Measurements from ENCODE around the gene CNTN1.

The CNTN1 gene

GRCh38 chr12:41039461-41039860 lies 347.2 kb downstream of the CNTN1 start:
- Histone ChIP-seq H3K4me3 (ENCODE audit: low read length in 2 of 2) (no peak overlapping the region), H3K4me1 (ENCODE audit: control insufficient read depth in 2 of 2, insufficient read depth in 2 of 2, low read length in 2 of 2) (no peaks in the 10 kb centered on the region), H3K9me3 (ENCODE audit: control insufficient read depth in 2 of 2, low read length in 2 of 2) (no peaks in the 10 kb centered on the region), H3K9ac (ENCODE audit: low read depth in 1 of 2, low read length in 2 of 2) (no peak overlapping the region), H3K36me3 (ENCODE audit: control insufficient read depth in 2 of 2, insufficient read depth in 2 of 2, low read length in 2 of 2) (no peaks in the 10 kb centered on the region), H3K27me3 (ENCODE audit: control insufficient read depth in 2 of 2, insufficient read depth in 2 of 2, low read length in 2 of 2) (no peaks in the 10 kb centered on the region), H3K27ac (ENCODE audit: low read depth in 2 of 2, low read length in 2 of 2) (no peak overlapping the region)

DNA sequence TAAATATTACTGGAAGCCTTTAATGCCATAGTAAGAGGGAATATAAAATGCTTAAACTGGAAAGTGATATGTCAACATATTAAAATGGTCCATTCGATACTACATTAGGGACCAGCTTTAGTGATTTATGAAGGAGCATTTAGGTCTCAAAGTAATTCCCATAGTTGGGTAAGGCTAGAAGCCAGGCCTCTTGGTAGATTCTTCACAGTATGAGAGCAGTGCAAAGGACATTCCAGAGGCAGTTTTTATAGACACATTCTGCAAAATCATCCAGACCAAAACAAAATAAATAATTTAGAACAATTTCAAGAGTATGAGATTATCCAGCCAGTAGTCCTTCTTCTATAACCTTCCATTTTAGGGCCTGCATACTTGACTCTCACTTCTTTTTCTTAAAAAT lies 353.3 kb downstream of the CNTN1 start:
- Histone ChIP-seq H3K9me3 (ENCODE audit: control insufficient read depth in 2 of 2, low read length in 2 of 2) (no peaks in the 10 kb centered on the region), H3K4me1 (ENCODE audit: control insufficient read depth in 2 of 2, insufficient read depth in 2 of 2, low read length in 2 of 2) (no peaks in the 10 kb centered on the region), H3K27ac (ENCODE audit: low read depth in 2 of 2, low read length in 2 of 2) (no peak overlapping the region), H3K9ac (ENCODE audit: low read depth in 1 of 2, low read length in 2 of 2) (no peak overlapping the region), H3K36me3 (ENCODE audit: control insufficient read depth in 2 of 2, insufficient read depth in 2 of 2, low read length in 2 of 2) (no peaks in the 10 kb centered on the region), H3K27me3 (ENCODE audit: control insufficient read depth in 2 of 2, insufficient read depth in 2 of 2, low read length in 2 of 2) (no peaks in the 10 kb centered on the region), H3K4me3 (ENCODE audit: low read length in 2 of 2) (no peak overlapping the region)

GRCh38 chr12:41049033-41049432 lies 356.8 kb downstream of the CNTN1 start:
- no peaks in the 10 kb centered on the region for H3K9me3 ChIP-seq (ENCODE audit: control insufficient read depth in 2 of 2, low read length in 2 of 2)
- H3K4me3 ChIP-seq (ENCODE audit: low read length in 2 of 2) = no peak overlapping the region
- no peaks in the 10 kb centered on the region for H3K4me1 ChIP-seq (ENCODE audit: control insufficient read depth in 2 of 2, insufficient read depth in 2 of 2, low read length in 2 of 2)
- no peak overlapping the region for H3K9ac ChIP-seq (ENCODE audit: low read depth in 1 of 2, low read length in 2 of 2)
- H3K36me3 ChIP-seq (ENCODE audit: control insufficient read depth in 2 of 2, insufficient read depth in 2 of 2, low read length in 2 of 2) = no peaks in the 10 kb centered on the region
- no peak overlapping the region for H3K27ac ChIP-seq (ENCODE audit: low read depth in 2 of 2, low read length in 2 of 2)
- no peaks in the 10 kb centered on the region for H3K27me3 ChIP-seq (ENCODE audit: control insufficient read depth in 2 of 2, insufficient read depth in 2 of 2, low read length in 2 of 2)

GRCh38 chr12:41051954-41052353 lies 359.7 kb downstream of the CNTN1 start:
- Histone ChIP-seq H3K4me3 (ENCODE audit: low read length in 2 of 2) (no peak overlapping the region), H3K9ac (ENCODE audit: low read depth in 1 of 2, low read length in 2 of 2) (no peak overlapping the region), H3K27ac (ENCODE audit: low read depth in 2 of 2, low read length in 2 of 2) (no peak overlapping the region), H3K27me3 (ENCODE audit: control insufficient read depth in 2 of 2, insufficient read depth in 2 of 2, low read length in 2 of 2) (no peaks in the 10 kb centered on the region), H3K4me1 (ENCODE audit: control insufficient read depth in 2 of 2, insufficient read depth in 2 of 2, low read length in 2 of 2) (no peaks in the 10 kb centered on the region), H3K36me3 (ENCODE audit: control insufficient read depth in 2 of 2, insufficient read depth in 2 of 2, low read length in 2 of 2) (no peaks in the 10 kb centered on the region), H3K9me3 (ENCODE audit: control insufficient read depth in 2 of 2, low read length in 2 of 2) (no peaks in the 10 kb centered on the region)

GRCh38 chr12:41052441-41052840 lies 360.2 kb downstream of the CNTN1 start:
- Histone ChIP-seq H3K36me3 (ENCODE audit: control insufficient read depth in 2 of 2, insufficient read depth in 2 of 2, low read length in 2 of 2) (no peaks in the 10 kb centered on the region), H3K4me3 (ENCODE audit: low read length in 2 of 2) (no peak overlapping the region), H3K27me3 (ENCODE audit: control insufficient read depth in 2 of 2, insufficient read depth in 2 of 2, low read length in 2 of 2) (no peaks in the 10 kb centered on the region), H3K27ac (ENCODE audit: low read depth in 2 of 2, low read length in 2 of 2) (no peak overlapping the region), H3K9ac (ENCODE audit: low read depth in 1 of 2, low read length in 2 of 2) (no peak overlapping the region), H3K9me3 (ENCODE audit: control insufficient read depth in 2 of 2, low read length in 2 of 2) (no peaks in the 10 kb centered on the region), H3K4me1 (ENCODE audit: control insufficient read depth in 2 of 2, insufficient read depth in 2 of 2, low read length in 2 of 2) (no peaks in the 10 kb centered on the region)

- Histone ChIP-seq H3K4me1 (ENCODE audit: control insufficient read depth in 2 of 2, insufficient read depth in 2 of 2, low read length in 2 of 2) (no peaks in the 10 kb centered on the region), H3K9me3 (ENCODE audit: control insufficient read depth in 2 of 2, low read length in 2 of 2) (no peaks in the 10 kb centered on the region)
These were observed 360.8 kb downstream of the CNTN1 start for GRCh38 chr12:41053046-41053445.

GRCh38 chr12:41055875-41056577 lies 363.8 kb downstream of the CNTN1 start:
- H3K4me3 ChIP-seq (ENCODE audit: low read length in 2 of 2) = no peak overlapping the region
- no peaks in the 10 kb centered on the region for H3K27me3 ChIP-seq (ENCODE audit: control insufficient read depth in 2 of 2, insufficient read depth in 2 of 2, low read length in 2 of 2)
- H3K4me1 ChIP-seq (ENCODE audit: control insufficient read depth in 2 of 2, insufficient read depth in 2 of 2, low read length in 2 of 2) = no peaks in the 10 kb centered on the region
- no peak overlapping the region for H3K27ac ChIP-seq (ENCODE audit: low read depth in 2 of 2, low read length in 2 of 2)
- H3K36me3 ChIP-seq (ENCODE audit: control insufficient read depth in 2 of 2, insufficient read depth in 2 of 2, low read length in 2 of 2) = no peaks in the 10 kb centered on the region
- H3K9ac ChIP-seq (ENCODE audit: low read depth in 1 of 2, low read length in 2 of 2) = no peak overlapping the region
- H3K9me3 ChIP-seq (ENCODE audit: control insufficient read depth in 2 of 2, low read length in 2 of 2) = no peaks in the 10 kb centered on the region

More at GRCh38 chr12:41053046-41053445, 360.8 kb downstream of the CNTN1 start:
- no peak overlapping the region for H3K4me3 ChIP-seq (ENCODE audit: low read length in 2 of 2)
- H3K36me3 ChIP-seq (ENCODE audit: control insufficient read depth in 2 of 2, insufficient read depth in 2 of 2, low read length in 2 of 2) = no peaks in the 10 kb centered on the region
- no peak overlapping the region for H3K27ac ChIP-seq (ENCODE audit: low read depth in 2 of 2, low read length in 2 of 2)
- H3K9ac ChIP-seq (ENCODE audit: low read depth in 1 of 2, low read length in 2 of 2) = no peak overlapping the region
- H3K27me3 ChIP-seq (ENCODE audit: control insufficient read depth in 2 of 2, insufficient read depth in 2 of 2, low read length in 2 of 2) = no peaks in the 10 kb centered on the region

- Histone ChIP-seq H3K4me3 (ENCODE audit: low read length in 2 of 2) (no peak overlapping the region), H3K9me3 (ENCODE audit: control insufficient read depth in 2 of 2, low read length in 2 of 2) (no peaks in the 10 kb centered on the region), H3K27ac (ENCODE audit: low read depth in 2 of 2, low read length in 2 of 2) (no peak overlapping the region), H3K4me1 (ENCODE audit: control insufficient read depth in 2 of 2, insufficient read depth in 2 of 2, low read length in 2 of 2) (no peaks in the 10 kb centered on the region), H3K9ac (ENCODE audit: low read depth in 1 of 2, low read length in 2 of 2) (no peak overlapping the region), H3K27me3 (ENCODE audit: control insufficient read depth in 2 of 2, insufficient read depth in 2 of 2, low read length in 2 of 2) (no peaks in the 10 kb centered on the region), H3K36me3 (ENCODE audit: control insufficient read depth in 2 of 2, insufficient read depth in 2 of 2, low read length in 2 of 2) (no peaks in the 10 kb centered on the region)
These were observed 366.0 kb downstream of the CNTN1 start for GRCh38 chr12:41058266-41058665.

DNA sequence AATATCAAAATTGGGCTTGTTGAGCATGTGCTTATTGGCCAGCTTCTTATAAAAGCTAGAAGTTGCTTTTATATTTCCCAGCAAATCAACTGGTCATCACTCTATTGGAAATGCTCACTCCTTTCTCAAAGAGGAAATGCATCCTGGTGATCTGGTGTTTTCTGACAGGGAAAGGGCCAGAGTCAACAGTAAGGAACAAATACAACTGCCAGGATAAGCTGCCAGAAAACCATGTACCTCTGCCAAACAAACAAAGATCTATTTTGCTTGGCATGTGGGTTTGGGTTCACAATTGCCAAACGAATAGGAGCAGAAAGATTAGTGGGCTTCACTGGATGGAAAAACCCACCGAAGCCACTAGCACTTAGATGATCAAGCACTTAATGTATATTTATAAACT lies 369.0 kb downstream of the CNTN1 start:
- H3K27me3 ChIP-seq (ENCODE audit: control insufficient read depth in 2 of 2, insufficient read depth in 2 of 2, low read length in 2 of 2) = no peaks in the 10 kb centered on the region
- H3K9ac ChIP-seq (ENCODE audit: low read depth in 1 of 2, low read length in 2 of 2) = no peak overlapping the region
- no peaks in the 10 kb centered on the region for H3K9me3 ChIP-seq (ENCODE audit: control insufficient read depth in 2 of 2, low read length in 2 of 2)
- H3K36me3 ChIP-seq (ENCODE audit: control insufficient read depth in 2 of 2, insufficient read depth in 2 of 2, low read length in 2 of 2) = no peaks in the 10 kb centered on the region
- H3K27ac ChIP-seq (ENCODE audit: low read depth in 2 of 2, low read length in 2 of 2) = no peak overlapping the region
- H3K4me3 ChIP-seq (ENCODE audit: low read length in 2 of 2) = no peak overlapping the region
- H3K4me1 ChIP-seq (ENCODE audit: control insufficient read depth in 2 of 2, insufficient read depth in 2 of 2, low read length in 2 of 2) = no peaks in the 10 kb centered on the region

GRCh38 chr12:41064411-41064810 lies 372.2 kb downstream of the CNTN1 start:
- no peak overlapping the region for H3K27ac ChIP-seq (ENCODE audit: low read depth in 2 of 2, low read length in 2 of 2)
- H3K36me3 ChIP-seq (ENCODE audit: control insufficient read depth in 2 of 2, insufficient read depth in 2 of 2, low read length in 2 of 2) = no peaks in the 10 kb centered on the region
- H3K9ac ChIP-seq (ENCODE audit: low read depth in 1 of 2, low read length in 2 of 2) = no peak overlapping the region
- H3K4me1 ChIP-seq (ENCODE audit: control insufficient read depth in 2 of 2, insufficient read depth in 2 of 2, low read length in 2 of 2) = no peaks in the 10 kb centered on the region
- H3K9me3 ChIP-seq (ENCODE audit: control insufficient read depth in 2 of 2, low read length in 2 of 2) = no peaks in the 10 kb centered on the region
- no peak overlapping the region for H3K4me3 ChIP-seq (ENCODE audit: low read length in 2 of 2)
- no peaks in the 10 kb centered on the region for H3K27me3 ChIP-seq (ENCODE audit: control insufficient read depth in 2 of 2, insufficient read depth in 2 of 2, low read length in 2 of 2)
